ENCODE measurements around the gene CORIN.
"Not testable (repeated sequence)": the region's sequence is repeated elsewhere in the genome, so short reads cannot be mapped to it uniquely, and the experiment has no call there.

The CORIN gene

GRCh38 chr4:47721485-47721884 is 116.4 kb downstream of the CORIN start:
- no peak for DNase-seq (ENCODE audit: low spot score)

DNA sequence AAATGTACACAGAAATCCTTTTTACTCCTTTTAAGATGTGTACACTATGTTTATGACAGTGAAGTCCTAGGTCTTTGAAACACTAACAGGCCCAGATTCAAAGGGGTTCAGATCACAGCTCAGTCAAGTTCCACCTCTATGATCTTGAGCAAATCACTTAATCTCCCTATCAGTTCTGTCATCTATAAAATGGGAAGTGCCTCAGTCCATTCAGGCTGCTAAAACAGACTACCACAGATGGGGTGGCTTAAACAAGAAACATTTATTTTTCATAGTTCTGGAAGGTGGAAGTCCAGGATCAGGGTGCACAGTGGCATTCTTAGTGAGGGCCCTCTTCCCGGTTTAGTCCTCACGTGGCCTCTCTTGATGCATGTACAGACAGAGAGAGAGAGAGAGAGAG is 117.1 kb downstream of the CORIN start:
- no peak for DNase-seq (ENCODE audit: low spot score)

DNA sequence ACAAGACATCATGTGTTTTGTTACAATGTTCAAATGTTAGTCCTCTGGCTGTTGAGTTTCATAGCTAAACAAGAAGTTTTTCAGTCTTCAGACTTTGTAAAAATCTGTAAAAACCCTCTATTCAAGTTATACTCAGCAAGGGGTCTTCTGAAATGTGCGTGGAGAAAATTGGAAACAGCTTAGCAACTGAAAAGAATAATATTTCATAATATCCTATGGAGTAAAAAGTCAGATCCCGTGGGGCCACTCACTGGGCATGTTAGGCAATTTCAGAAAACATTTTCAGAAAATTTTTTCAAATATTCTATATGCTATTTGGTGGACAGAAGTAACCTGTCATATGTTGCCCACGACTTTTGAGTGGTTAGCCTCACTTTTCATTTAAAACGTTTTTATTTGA is 118.3 kb downstream of the CORIN start:
- no peak for DNase-seq (ENCODE audit: low spot score)

DNA sequence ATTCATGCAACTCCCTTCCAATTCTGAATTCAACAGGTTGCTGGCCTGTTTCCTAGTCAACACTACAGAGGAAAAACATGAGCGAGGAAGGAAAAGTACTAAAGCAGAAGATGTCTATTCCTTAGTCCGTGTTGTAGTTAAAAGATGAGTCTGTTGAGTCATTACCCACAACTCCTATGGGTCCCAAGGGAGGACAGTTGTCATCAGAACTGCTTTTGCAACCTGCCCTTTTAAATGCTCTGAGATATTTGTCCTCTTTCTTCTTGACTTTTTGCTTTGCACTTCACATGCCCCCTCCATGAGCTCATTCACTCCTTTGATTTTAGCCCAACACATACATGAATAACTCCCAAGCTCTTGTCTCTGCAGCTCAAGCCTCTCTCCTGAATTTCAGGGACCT is 119.2 kb downstream of the CORIN start:
- DNase-seq (ENCODE audit: low spot score): no peak

DNA sequence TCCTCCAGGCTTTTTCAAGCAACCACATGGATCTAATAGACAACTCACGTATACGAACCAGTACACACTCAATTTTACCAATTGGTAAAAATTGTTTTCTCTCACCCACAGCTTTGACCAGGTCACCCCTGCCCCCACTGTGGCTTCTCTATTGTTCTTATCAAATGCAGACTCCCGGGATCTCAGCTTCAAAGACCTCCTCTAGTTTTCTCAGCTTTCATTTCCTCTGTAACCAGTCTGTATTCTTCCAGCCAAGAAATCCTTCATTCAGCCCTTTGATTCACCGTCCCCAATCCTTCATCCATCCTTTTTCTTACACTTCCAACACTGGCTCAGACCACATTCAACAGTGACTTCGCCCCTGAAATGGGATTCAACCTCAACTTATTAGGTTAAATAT is 120.7 kb downstream of the CORIN start:
- DNase-seq (ENCODE audit: low spot score): no peak

DNA sequence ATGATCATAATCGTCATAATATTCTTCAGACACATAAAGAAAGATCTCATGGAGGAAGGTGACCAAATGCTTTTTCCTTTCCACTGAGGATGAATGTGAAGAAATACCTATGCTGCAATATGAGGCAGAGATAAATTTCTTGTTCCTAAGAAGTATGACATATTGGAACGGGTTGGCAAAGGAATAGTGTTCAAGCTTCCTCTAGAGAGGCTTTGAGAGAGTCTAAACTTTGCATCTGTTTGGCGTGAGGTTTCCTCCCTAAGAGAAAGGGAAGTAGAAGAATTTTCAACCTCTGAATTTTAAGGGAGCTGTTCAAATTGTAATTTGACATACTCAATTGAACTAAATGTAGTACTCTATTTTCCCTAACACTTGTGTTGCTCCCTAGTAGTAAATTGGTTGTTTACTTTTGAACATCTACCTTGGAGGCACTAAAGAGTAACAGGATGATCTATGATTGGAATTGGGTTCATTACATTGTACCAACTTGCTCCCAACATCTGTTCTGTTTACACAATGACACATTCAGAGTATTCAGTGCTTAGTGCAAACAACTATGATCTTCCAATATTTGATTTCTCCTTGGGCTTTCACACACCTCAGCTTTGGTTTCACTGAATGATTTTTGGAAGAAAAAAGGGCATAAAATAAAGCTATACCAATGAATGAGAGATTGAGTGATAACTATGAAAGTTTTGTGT is 122.0 kb downstream of the CORIN start:
- DNase-seq (ENCODE audit: low spot score): no peak

DNA sequence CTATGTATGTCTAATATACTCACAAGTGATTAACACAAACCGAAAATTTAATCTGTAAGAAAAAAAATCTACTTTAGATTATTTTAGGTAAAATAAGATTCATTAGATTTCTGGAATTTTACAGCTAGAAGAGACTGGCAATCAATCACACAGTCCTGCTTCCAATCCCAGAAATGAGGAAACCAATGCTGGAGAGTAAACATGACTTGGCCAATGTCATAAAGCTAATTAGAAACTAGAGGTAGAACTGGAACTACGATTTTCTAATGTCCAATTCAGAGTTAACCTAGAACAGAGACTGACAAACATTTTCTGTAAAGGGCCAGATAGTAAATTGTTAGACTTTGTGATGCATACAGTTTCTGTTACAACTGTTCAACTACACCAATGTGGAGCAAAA is 123.6 kb downstream of the CORIN start:
- no peak for DNase-seq (ENCODE audit: low spot score)

DNA sequence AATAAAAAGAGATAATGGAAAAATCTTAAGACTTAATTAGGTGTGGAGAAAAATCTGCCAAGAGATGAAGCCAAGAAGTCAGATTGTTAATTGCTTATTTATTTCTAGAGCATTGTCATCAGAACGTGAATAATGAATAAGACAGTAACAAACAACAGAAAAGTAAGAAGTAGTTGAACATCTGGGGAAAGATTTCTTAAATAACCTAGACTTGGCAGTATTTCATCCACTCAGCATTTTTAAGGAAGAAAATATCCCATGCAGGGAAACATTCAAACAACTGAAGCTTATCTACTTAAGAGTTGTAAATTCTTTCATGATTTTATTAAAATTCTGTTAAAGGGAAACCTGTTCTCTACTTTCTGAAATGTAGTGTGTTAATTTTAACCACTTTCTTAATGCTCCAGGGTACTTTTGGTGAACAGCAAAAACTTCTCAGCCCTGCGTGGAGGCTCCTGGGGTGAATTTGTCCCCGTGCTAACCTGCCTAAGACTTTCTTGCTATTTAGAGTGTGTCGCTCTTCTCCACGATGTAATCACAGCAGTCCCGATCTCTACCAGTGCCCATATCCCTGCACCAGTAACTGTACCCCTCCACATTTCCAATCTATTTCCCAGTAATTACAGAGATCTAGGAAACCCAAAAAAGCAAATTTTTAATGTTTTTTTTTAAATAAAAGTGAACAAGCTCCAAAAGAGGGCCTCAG is 124.6 kb downstream of the CORIN start:
- no peak for DNase-seq (ENCODE audit: low spot score)

DNA sequence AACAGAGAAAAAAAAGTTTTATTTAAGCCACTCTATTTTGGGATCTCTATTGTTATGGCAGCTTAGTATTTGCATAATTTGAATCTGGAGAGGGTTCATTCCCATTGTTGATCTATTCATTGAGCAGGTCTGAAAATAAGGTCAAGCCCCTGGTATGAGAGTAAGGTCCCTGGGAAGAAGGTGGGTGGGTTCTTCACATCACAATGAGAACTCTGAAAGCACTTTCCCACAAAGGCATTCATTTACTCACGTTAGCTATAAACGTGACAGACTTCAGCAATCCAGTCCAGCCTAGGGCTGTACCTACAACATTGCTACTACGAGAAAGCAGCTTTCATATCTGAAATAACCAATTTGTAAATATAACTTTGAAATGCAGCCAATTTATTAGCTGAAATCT is 126.2 kb downstream of the CORIN start:
- no peak for DNase-seq (ENCODE audit: low spot score)

DNA sequence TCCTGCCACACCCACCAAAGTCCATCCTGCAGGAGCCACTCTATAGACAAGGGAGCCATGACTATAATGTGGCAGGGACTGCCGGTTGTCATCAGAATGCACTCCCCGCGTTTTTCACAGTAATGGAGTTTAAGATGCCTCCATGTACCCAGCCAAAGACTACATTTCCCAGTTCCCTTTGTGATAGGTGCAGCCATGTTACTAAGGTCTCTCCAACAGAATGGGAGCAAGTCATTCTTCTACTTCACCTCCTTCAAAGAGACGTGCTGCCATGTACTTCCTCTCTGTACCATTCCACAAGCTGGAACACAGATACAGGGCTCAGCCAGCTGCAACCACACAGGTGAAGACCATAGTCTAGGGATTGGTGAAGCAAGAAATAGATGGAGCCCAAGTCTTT is 126.7 kb downstream of the CORIN start:
- no peak for DNase-seq (ENCODE audit: low spot score)

GRCh38 chr4:47706352-47706751 is 131.5 kb downstream of the CORIN start:
- not testable (repeated sequence) for DNase-seq (ENCODE audit: low spot score)

DNA sequence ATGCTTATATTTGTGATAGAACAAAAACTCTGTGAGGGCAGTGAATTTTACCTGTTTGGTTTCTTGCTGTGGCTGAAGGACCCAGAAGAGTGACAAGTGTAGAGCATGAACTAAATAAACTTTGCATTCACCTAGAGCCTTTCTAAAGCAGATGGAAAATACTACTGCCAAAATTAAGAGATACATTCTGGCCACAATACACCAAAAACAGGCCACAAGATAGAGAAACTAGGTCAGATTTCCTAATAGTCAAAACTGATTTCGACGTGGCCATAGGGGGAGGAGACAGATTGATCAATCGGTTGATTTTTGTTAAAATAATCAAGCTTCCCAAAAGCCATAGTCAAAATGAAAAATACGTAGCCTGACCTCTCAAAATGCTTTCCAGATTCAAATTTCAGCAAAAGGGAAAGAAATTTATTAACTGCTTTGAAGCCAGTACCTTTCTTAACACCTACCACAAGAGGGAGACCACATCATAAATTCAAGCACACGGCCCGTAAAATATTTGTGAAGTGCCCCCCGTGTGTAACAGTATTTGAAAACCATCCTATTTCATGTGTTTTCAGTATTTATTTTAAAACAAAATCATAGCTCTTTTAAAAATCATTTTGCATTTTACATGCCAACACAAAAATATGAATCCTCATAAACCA is 132.4 kb downstream of the CORIN start:
- no peak for DNase-seq (ENCODE audit: low spot score)

DNA sequence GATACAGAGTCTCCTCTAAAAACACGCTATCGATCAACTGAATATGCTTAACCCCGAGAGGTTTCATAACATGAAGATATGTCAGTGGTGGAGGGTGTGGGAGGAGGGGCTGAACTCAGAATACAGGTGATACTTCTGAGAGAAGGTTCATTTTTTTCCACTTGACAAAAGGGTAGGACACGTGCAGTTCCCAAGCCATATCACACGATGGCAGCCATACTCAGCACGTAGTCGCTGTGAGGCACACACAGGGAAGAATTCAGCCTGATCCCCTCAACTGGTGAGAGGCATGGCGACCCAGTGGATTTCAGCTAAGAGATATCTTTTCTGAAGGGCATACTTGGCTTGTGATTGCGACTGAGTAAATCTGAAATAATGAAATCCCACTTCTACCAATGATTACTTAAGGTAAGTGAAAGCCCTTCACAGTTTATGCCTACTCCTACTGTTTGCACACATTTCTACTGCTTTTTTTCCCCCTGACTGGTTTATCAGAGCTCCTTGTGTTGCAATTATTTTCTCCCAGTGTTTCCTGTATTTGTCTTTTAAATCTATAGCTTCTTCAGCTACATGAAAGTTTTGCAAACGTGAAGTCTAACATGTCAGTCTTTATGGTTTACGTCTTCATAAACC is 133.1 kb downstream of the CORIN start:
- DNase-seq (ENCODE audit: low spot score): no peak

DNA sequence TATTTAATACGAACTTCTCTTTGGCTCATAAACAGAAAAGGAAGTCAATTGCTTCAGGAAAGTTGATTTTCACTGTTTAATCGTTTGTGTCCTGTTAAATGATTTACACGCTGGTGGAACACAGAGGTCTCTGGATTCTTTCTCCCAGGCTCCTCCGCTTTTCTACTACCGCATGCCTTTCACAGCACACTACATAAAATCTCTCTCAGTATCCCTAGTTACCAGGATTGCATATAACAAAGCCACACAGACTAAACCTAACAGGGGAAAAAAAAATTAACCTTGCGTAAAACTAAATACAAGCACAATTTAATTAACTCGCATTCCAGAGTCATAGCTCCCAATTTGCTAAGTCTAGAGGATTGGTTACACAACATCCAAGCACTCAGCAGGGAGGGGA is 133.9 kb downstream of the CORIN start:
- no peak for DNase-seq (ENCODE audit: low spot score)

GRCh38 chr4:47703008-47703407 is 134.9 kb downstream of the CORIN start:
- DNase-seq (ENCODE audit: low spot score): no peak

DNA sequence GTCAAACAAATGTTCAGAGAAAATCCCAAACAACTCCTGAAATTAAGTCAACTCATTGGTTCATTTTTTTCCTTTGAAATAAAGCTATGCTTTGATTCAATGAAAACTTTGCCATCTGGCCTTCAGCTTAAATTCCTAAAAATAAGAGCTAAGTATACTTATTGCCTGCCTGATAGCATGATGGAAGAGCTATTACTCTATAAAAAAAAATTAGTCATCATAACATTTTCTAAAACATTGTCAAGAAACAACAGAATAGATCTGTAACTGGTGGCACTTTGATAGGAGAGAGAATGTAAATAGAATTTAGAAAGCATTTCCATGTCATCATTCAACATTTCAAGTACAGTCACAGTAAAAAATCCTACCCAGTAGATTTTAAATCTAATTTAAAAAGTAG is 136.6 kb downstream of the CORIN start:
- DNase-seq (ENCODE audit: low spot score): no peak

GRCh38 chr4:47698837-47699236 is 139.0 kb downstream of the CORIN start:
- DNase-seq (ENCODE audit: low spot score): no peak

DNA sequence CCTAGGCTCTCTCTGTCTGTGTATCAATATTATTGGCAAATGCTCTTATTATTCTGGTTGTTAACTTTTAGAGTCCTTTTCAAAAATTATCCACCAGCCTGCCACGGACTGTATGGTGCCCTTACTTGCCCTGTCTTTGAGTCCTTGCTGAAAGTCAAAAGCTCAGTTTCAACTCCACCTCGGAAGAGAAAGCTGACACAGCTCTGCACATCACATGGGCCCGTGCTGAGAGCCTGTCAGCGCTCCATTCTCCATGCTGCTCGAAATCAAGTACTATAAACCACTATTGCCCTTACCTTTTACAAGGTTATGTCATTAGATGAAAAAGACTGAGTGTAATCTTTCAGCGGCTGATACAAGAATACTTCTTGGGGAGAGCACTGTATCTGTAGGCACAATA is 141.0 kb downstream of the CORIN start:
- DNase-seq (ENCODE audit: low spot score): no peak

DNA sequence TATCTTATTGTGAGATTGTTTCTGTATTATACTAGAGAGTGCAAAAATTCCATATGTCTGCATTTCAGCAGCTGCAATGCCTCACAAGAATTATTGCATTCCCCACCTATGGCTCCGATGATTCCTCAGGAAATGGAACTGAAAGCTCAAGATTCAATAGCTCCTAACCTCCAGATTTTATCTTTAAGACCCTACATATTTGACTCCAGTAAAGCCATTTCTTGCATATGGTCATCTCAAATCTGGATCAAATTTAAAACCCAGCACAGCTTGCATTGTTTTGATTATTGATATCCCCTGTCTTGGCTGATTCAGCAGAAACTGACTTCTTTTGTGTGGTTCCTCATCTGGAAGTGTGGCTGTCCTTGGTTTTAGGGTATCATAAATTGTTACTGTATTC is 142.6 kb downstream of the CORIN start:
- DNase-seq (ENCODE audit: low spot score): no peak

GRCh38 chr4:47694322-47694721 is 143.5 kb downstream of the CORIN start:
- DNase-seq (ENCODE audit: low spot score): no peak

DNA sequence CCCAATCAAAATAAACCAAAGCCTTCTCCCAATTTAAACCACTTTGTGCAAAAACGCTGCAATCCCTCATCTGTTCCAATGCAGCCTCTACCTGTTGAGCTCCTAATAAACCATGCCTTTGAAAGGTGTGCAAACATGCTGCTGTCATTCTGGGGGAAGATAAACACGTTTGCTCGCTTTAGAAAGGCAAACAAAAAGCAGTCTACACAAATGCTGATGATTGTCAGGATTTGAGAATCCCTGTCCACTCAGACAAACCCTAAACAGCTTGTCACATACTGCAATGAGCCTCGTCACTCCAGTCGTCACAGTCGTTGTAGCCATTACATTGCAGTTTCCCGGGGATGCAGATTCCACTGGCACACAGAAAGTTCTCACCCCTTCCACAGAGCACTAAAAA is 145.2 kb downstream of the CORIN start:
- DNase-seq (ENCODE audit: low spot score): no peak

GRCh38 chr4:47691757-47692383 is 146.0 kb downstream of the CORIN start:
- not testable (repeated sequence) for DNase-seq (ENCODE audit: low spot score)
